Cardiac septum (tissue), 1 donor: ENCODE measurements around the gene GRIN2C. TPM values are rescaled to one million over a fixed set of nuclear protein-coding genes. Genes with fewer than 3 reads are reported as not detected.
"Not testable (repeated sequence)": the region's sequence is repeated elsewhere in the genome, so short reads cannot be mapped to it uniquely, and the experiment has no call there.

Experiments
- DNase-seq: peaks from one replicate; pipeline ENCODE4 v3.0.0-alpha.2; 2020; ENCODE audit warnings: low spot score
- intact Hi-C: fragments of 100-400 bp; cut with DNase I; formaldehyde crosslinking; loops from one replicate; pipeline ENCODE4 v1.14.0; 2022
- long read RNA-seq: library from polyadenylated mRNA; unstranded; transcript quantifications from one replicate; pipeline ENCODE4 v2.0.0, GENCODE V29; 2021
- total RNA-seq: library from RNA; stranded (reverse); fragmentation: NEBNext Ultra II Directional; extraction: Animal tissue kit (Norgen Biotek cat#: 25700); gene quantifications from one replicate; pipeline ENCODE4 v1.2.1, GENCODE V29; 2021
- donor health status: DM: no; HTN: no; CAD: no.

Gene GRIN2C
- 0.70 TPM for total RNA-seq
- long read RNA-seq, partial matches to known transcripts = 0 of 1 reads
- long read RNA-seq, other reads (novel, unspliced or antisense) = 1 of 1 reads

GRCh38 chr17:74859459-74860228 lies at the start of gene GRIN2C:
Gene GRIN2C, minus strand, starts transcription at chr17:74859885. Its CDS starts 4,793 bp downstream, at chr17:74855092.
- no peak for DNase-seq
- intact Hi-C loops = no loop called here

GRCh38 chr17:74909097-74909496 lies 49.4 kb upstream of the GRIN2C start:
- DNase-seq, intact Hi-C loops: not testable (repeated sequence)

- intact Hi-C loops = no loop called here
- no peak for DNase-seq
These were observed 47.3 kb upstream of the GRIN2C start for GRCh38 chr17:74907012-74907411.

- intact Hi-C loops, DNase-seq: not testable (repeated sequence)
These were observed 46.6 kb upstream of the GRIN2C start for GRCh38 chr17:74906214-74906793.

GRCh38 chr17:74904687-74905409 lies 45.2 kb upstream of the GRIN2C start:
- intact Hi-C loops = no loop called here
- no peak for DNase-seq

- intact Hi-C loops = no loop called here
- no peak for DNase-seq
These were observed 44.0 kb upstream of the GRIN2C start for GRCh38 chr17:74903671-74904070.

GRCh38 chr17:74903034-74903433 lies 43.3 kb upstream of the GRIN2C start:
- intact Hi-C loops = no loop called here
- DNase-seq = no peak

GRCh38 chr17:74901353-74902135 lies 41.9 kb upstream of the GRIN2C start:
- intact Hi-C loops = no loop called here
- no peak for DNase-seq

GRCh38 chr17:74900208-74900607 lies 40.5 kb upstream of the GRIN2C start:
- intact Hi-C loops = no loop called here
- no peak for DNase-seq

- no peak for DNase-seq
- intact Hi-C loops = no loop called here
These were observed 38.8 kb upstream of the GRIN2C start for GRCh38 chr17:74898376-74898946.

GRCh38 chr17:74893936-74894671 lies 34.4 kb upstream of the GRIN2C start:
- no peak for DNase-seq
- intact Hi-C loops = no loop called here

- intact Hi-C loops = no loop called here
- no peak for DNase-seq
These were observed 33.6 kb upstream of the GRIN2C start, which contains the start of gene FADS6 for GRCh38 chr17:74892974-74893911. Gene FADS6, minus strand, starts transcription at chr17:74893633. Its CDS starts 38 bp downstream, at chr17:74893595.

GRCh38 chr17:74892013-74892841 lies 32.5 kb upstream of the GRIN2C start:
- no peak for DNase-seq
- intact Hi-C loops = no loop called here

GRCh38 chr17:74890554-74890953 lies 30.9 kb upstream of the GRIN2C start:
- no peak for DNase-seq
- intact Hi-C loops = no loop called here

- intact Hi-C loops = no loop called here
- no peak for DNase-seq
These were observed 28.8 kb upstream of the GRIN2C start for GRCh38 chr17:74888469-74888868.

GRCh38 chr17:74883241-74883745 lies 23.6 kb upstream of the GRIN2C start:
- intact Hi-C loops = no loop called here
- no peak for DNase-seq
